GM23338 (cell line): ENCODE data around the gene REM2. TPM values are rescaled to one million over a fixed set of nuclear protein-coding genes. Genes with fewer than 3 reads are reported as not detected.

Experiments used
- ATAC-seq: fragments of 200-7000 bp; cut with Tn5 transposase; 3 replicates; pipeline ENCODE4 v1.9.1; 2020
- DNase-seq: peaks from one replicate; pipeline ENCODE4 v3.0.0-alpha.2; 2015; ENCODE audit warnings: low spot score
- H2AFZ ChIP-seq: fragments of 200-600 bp; sonication (generic); 2 replicates; pipeline ENCODE4 v1.8.0; 2016; ENCODE audit warnings: antibody characterized with exemption, mild to moderate bottlenecking, moderate library complexity
- H3F3A ChIP-seq: fragments of 200-600 bp; sonication (generic); replicated peaks from 2 replicates; pipeline ENCODE4 v1.8.0; 2017; ENCODE audit warnings: antibody characterized with exemption, mixed run types, low read depth
- H3K27ac ChIP-seq: fragments of 200-600 bp; sonication (generic); 2 replicates; pipeline ENCODE4 v1.6.1; 2016; ENCODE audit warnings: low read depth
- H3K27me3 ChIP-seq: fragments of 200-600 bp; sonication (generic); 2 replicates; pipeline ENCODE4 v1.8.0; 2016; ENCODE audit warnings: mild to moderate bottlenecking, mixed run types, moderate library complexity; ENCODE audit not compliant: insufficient read depth
- H3K36me3 ChIP-seq: fragments of 200-600 bp; sonication (generic); 2 replicates; pipeline ENCODE4 v1.8.0; 2016; ENCODE audit warnings: mild to moderate bottlenecking; ENCODE audit not compliant: insufficient read depth
- H3K4me1 ChIP-seq: fragments of 200-600 bp; sonication (generic); 2 replicates; pipeline ENCODE4 v1.8.0; 2016; ENCODE audit warnings: mild to moderate bottlenecking, moderate library complexity; ENCODE audit not compliant: insufficient read depth
- H3K4me2 ChIP-seq: fragments of 200-600 bp; sonication (generic); 2 replicates; pipeline ENCODE4 v1.7.1; 2017; ENCODE audit warnings: mixed run types
- H3K4me3 ChIP-seq: fragments of 200-600 bp; sonication (generic); 2 replicates; pipeline ENCODE4 v1.6.1; 2016; ENCODE audit warnings: mixed run types
- H3K79me2 ChIP-seq: fragments of 200-600 bp; sonication (generic); replicated peaks from 2 replicates; pipeline ENCODE4 v1.8.0; 2017; ENCODE audit warnings: mild to moderate bottlenecking; ENCODE audit not compliant: insufficient read depth
- H3K9me2 ChIP-seq: fragments of 200-600 bp; sonication (generic); 2 replicates; pipeline ENCODE4 v1.8.0; 2017; ENCODE audit not compliant: insufficient read depth
- H4K20me1 ChIP-seq: fragments of 200-600 bp; sonication (generic); replicated peaks from 2 replicates; pipeline ENCODE4 v1.8.0; 2017; ENCODE audit warnings: mild to moderate bottlenecking; ENCODE audit not compliant: insufficient read depth
- H3K27ac Mint-ChIP-seq: 2 replicates; pipeline ENCODE4 v1.8.0; 2020; ENCODE audit warnings: inconsistent platforms, mild to moderate bottlenecking, moderate library complexity, mixed read lengths
- H3K27me3 Mint-ChIP-seq: 3 replicates; pipeline ENCODE4 v1.8.0; 2022; ENCODE audit warnings: low read depth, mild to moderate bottlenecking, moderate library complexity, mixed read lengths, inconsistent platforms; ENCODE audit not compliant: insufficient read depth, poor library complexity
- H3K36me3 Mint-ChIP-seq: 3 replicates; pipeline ENCODE4 v1.8.0; 2021; ENCODE audit warnings: low read depth, mild to moderate bottlenecking, inconsistent platforms, moderate library complexity, mixed read lengths
- H3K4me1 Mint-ChIP-seq: 3 replicates; pipeline ENCODE4 v1.8.0; 2020; ENCODE audit warnings: mild to moderate bottlenecking, inconsistent platforms, mixed read lengths
- H3K4me3 Mint-ChIP-seq: 3 replicates; pipeline ENCODE4 v1.8.0; 2021; ENCODE audit warnings: moderate library complexity, mild to moderate bottlenecking, inconsistent platforms, mixed read lengths
- H3K9me3 Mint-ChIP-seq: 3 replicates; pipeline ENCODE4 v1.8.0; 2020; ENCODE audit warnings: moderate library complexity, mild to moderate bottlenecking, inconsistent platforms, mixed read lengths
- EZH2 ChIP-seq: fragments of 200-600 bp; sonication (generic); IDR thresholded peaks from one replicate; pipeline ENCODE4 v1.8.0; 2017; ENCODE audit warnings: antibody characterized with exemption, mild to moderate bottlenecking, low read depth; ENCODE audit not compliant: unreplicated experiment
- EZH2phosphoT487 ChIP-seq: fragments of 200-600 bp; sonication (generic); IDR thresholded peaks from one replicate; pipeline ENCODE4 v1.8.1; 2018; ENCODE audit warnings: antibody characterized with exemption; ENCODE audit not compliant: unreplicated experiment
- JUNB ChIP-seq: IDR thresholded peaks from one replicate; pipeline ENCODE4 v1.6.1; 2016; ENCODE audit warnings: antibody characterized with exemption; ENCODE audit not compliant: unreplicated experiment
- NANOG ChIP-seq: IDR thresholded peaks from 2 replicates; pipeline ENCODE4 v1.6.1; 2016; ENCODE audit warnings: antibody characterized with exemption, borderline replicate concordance
- POLR2AphosphoS5 ChIP-seq: IDR thresholded peaks from 2 replicates; pipeline ENCODE4 v1.6.1; 2016; ENCODE audit warnings: antibody characterized with exemption, low read depth
- STAT1 ChIP-seq: IDR thresholded peaks from one replicate; pipeline ENCODE4 v1.6.1; 2016; ENCODE audit warnings: antibody characterized with exemption; ENCODE audit not compliant: unreplicated experiment
- ZNF114 ChIP-seq: fragments of 250-450 bp; sonication (Bioruptor Pico); IDR thresholded peaks from 2 replicates; pipeline ENCODE4 v1.5.0; 2020; ENCODE audit warnings: mild to moderate bottlenecking, moderate library complexity
- polyA plus RNA-seq: library from polyadenylated mRNA; unstranded; fragments of >200 nt; fragmentation: Nextera tagmentation; extraction: Ambion mirVana; gene quantifications from 2 replicates; pipeline ENCODE4 v1.2.1, GENCODE V29; 2016
- total RNA-seq: library from RNA; depleted of rRNA; stranded (reverse); fragments of >200 nt; shearing (Covaris generic); gene quantifications from 2 replicates; pipeline ENCODE4 v1.2.3, GENCODE V29; 2014
- TF ChIP-seq, protein P1 (sequence below): fragments of 250-450 bp; sonication (Bioruptor Pico); IDR thresholded peaks from 2 replicates; pipeline ENCODE4 v1.5.0; 2020; ENCODE audit warnings: mild to moderate bottlenecking, moderate library complexity
- TF ChIP-seq, protein P2 (sequence below), 2 experiments: fragments of 200-600 bp in 1 of 2; sonication (generic) in 1 of 2; conservative IDR thresholded peaks; 2 replicates each; pipeline versions ENCODE4 v1.5.1 to v1.6.1; 2016 to 2017; ENCODE audit warnings: antibody characterized with exemption in 2 of 2, low read depth in 2 of 2, mild to moderate bottlenecking in 2 of 2, moderate library complexity in 1 of 2
- TF ChIP-seq, protein P3 (sequence below): IDR thresholded peaks from 2 replicates; pipeline ENCODE4 v1.6.1; 2016; ENCODE audit warnings: antibody characterized with exemption

Gene REM2
- total and polyA plus RNA-seq, 2 experiments from 2014 or later = 0.31 to 2.9 TPM

DNA sequence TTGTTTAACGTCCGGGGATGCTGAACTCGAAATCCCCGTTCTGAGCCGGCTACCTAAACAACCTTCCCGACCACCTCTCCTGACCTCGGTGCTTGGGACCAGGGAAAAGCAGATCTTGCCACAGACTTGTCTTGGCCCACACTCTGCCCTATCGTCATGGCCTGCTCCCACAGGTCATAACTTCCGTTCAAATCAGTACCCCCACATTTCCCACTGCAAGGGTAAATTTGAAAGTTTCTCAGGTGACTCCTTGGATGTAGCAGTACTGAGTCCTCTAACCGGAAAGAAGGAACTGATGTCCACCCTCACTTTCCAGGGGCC, 36.5 kb downstream of the REM2 start:
- peaks cover 36% of the 10 kb centered on the region for H3K79me2 ChIP-seq
- H3K36me3 ChIP-seq = peaks cover 46% of the 10 kb centered on the region
- Mint-ChIP-seq H3K4me3 (peak overlapping the region; percentile 96), H3K36me3 (peaks cover 58% of the 10 kb centered on the region), H3K9me3 (no peaks in the 10 kb centered on the region; the same call in 2 of the 3 replicates), H3K27me3 (peaks cover 14% of the 10 kb centered on the region), H3K27ac (peak overlapping the region; percentile 91), H3K4me1 (peaks cover 11% of the 10 kb centered on the region; the same call in 2 of the 3 replicates)
- H3K4me2 ChIP-seq = peak overlapping the region; percentile 60
- ATAC-seq = no peak
- H3K4me3 ChIP-seq = peak overlapping the region; percentile 41
- peak overlapping the region; percentile 68 for H3K27ac ChIP-seq
- H2AFZ ChIP-seq = no peak overlapping the region
- H3K9me2 ChIP-seq = no peaks in the 10 kb centered on the region
- no peaks in the 10 kb centered on the region; the same call in 1 of the 2 replicates for H4K20me1 ChIP-seq
- H3F3A ChIP-seq = peaks cover 14% of the 10 kb centered on the region
- TF ChIP-seq, protein P1, sequence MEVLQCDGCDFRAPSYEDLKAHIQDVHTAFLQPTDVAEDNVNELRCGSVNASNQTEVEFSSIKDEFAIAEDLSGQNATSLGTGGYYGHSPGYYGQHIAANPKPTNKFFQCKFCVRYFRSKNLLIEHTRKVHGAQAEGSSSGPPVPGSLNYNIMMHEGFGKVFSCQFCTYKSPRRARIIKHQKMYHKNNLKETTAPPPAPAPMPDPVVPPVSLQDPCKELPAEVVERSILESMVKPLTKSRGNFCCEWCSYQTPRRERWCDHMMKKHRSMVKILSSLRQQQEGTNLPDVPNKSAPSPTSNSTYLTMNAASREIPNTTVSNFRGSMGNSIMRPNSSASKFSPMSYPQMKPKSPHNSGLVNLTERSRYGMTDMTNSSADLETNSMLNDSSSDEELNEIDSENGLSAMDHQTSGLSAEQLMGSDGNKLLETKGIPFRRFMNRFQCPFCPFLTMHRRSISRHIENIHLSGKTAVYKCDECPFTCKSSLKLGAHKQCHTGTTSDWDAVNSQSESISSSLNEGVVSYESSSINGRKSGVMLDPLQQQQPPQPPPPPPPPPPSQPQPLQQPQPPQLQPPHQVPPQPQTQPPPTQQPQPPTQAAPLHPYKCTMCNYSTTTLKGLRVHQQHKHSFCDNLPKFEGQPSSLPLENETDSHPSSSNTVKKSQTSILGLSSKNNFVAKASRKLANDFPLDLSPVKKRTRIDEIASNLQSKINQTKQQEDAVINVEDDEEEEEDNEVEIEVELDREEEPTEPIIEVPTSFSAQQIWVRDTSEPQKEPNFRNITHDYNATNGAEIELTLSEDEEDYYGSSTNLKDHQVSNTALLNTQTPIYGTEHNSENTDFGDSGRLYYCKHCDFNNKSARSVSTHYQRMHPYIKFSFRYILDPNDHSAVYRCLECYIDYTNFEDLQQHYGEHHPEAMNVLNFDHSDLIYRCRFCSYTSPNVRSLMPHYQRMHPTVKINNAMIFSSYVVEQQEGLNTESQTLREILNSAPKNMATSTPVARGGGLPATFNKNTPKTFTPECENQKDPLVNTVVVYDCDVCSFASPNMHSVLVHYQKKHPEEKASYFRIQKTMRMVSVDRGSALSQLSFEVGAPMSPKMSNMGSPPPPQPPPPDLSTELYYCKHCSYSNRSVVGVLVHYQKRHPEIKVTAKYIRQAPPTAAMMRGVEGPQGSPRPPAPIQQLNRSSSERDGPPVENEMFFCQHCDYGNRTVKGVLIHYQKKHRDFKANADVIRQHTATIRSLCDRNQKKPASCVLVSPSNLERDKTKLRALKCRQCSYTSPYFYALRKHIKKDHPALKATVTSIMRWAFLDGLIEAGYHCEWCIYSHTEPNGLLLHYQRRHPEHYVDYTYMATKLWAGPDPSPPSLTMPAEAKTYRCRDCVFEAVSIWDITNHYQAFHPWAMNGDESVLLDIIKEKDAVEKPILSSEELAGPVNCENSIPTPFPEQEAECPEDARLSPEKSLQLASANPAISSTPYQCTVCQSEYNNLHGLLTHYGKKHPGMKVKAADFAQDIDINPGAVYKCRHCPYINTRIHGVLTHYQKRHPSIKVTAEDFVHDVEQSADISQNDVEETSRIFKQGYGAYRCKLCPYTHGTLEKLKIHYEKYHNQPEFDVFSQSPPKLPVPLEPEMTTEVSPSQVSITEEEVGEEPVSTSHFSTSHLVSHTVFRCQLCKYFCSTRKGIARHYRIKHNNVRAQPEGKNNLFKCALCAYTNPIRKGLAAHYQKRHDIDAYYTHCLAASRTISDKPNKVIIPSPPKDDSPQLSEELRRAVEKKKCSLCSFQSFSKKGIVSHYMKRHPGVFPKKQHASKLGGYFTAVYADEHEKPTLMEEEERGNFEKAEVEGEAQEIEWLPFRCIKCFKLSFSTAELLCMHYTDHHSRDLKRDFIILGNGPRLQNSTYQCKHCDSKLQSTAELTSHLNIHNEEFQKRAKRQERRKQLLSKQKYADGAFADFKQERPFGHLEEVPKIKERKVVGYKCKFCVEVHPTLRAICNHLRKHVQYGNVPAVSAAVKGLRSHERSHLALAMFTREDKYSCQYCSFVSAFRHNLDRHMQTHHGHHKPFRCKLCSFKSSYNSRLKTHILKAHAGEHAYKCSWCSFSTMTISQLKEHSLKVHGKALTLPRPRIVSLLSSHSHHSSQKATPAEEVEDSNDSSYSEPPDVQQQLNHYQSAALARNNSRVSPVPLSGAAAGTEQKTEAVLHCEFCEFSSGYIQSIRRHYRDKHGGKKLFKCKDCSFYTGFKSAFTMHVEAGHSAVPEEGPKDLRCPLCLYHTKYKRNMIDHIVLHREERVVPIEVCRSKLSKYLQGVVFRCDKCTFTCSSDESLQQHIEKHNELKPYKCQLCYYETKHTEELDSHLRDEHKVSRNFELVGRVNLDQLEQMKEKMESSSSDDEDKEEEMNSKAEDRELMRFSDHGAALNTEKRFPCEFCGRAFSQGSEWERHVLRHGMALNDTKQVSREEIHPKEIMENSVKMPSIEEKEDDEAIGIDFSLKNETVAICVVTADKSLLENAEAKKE (CRISPR knock-in tag) = no peak
- TF ChIP-seq EZH2 = no peak
- H3K4me1 ChIP-seq = peaks cover 9% of the 10 kb centered on the region
- H3K27me3 ChIP-seq = no peaks in the 10 kb centered on the region
- no peak for DNase-seq

DNA sequence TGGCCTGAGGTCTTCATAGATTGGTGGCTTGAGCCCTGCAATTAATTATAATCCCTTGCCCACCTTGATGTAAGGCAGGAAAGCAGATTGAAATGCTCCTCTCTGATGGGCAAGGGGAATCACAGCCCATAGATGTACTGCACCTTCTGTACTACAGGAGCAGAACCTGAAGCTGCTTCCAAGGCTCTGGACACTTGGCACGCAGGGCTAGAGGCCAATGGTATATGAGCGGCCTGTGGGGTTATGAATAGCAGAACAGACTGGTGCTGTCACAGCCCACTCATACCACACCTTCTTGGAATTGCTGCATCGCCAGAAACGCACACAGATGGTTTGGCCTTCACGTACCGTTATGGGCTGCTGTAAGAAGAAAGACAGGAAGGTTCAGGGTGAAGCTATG, 37.7 kb downstream of the REM2 start:
- Histone ChIP-seq H4K20me1 (peaks cover 3% of the 10 kb centered on the region; the same call in 1 of the 2 replicates), H2AFZ (no peak overlapping the region), H3K9me2 (no peaks in the 10 kb centered on the region), H3K4me1 (peaks cover 9% of the 10 kb centered on the region), H3K36me3 (peaks cover 54% of the 10 kb centered on the region), H3K4me3 (no peak overlapping the region), H3K27ac (no peak overlapping the region), H3F3A (peaks cover 14% of the 10 kb centered on the region), H3K27me3 (no peaks in the 10 kb centered on the region), H3K4me2 (no peak overlapping the region), H3K79me2 (peaks cover 27% of the 10 kb centered on the region)
- H3K27ac Mint-ChIP-seq = no peak overlapping the region
- no peak for ATAC-seq
- H3K27me3 Mint-ChIP-seq = peaks cover 14% of the 10 kb centered on the region
- H3K9me3 Mint-ChIP-seq = no peaks in the 10 kb centered on the region; the same call in 2 of the 3 replicates
- no peak overlapping the region for H3K4me3 Mint-ChIP-seq
- peaks cover 67% of the 10 kb centered on the region for H3K36me3 Mint-ChIP-seq
- DNase-seq = no peak
- H3K4me1 Mint-ChIP-seq = peaks cover 11% of the 10 kb centered on the region; the same call in 2 of the 3 replicates
- TF ChIP-seq EZH2phosphoT487 (no peak), NANOG (no peak), EZH2 (no peak), STAT1 (no peak), ZNF114 (no peak), POLR2AphosphoS5 (no peak), JUNB (no peak)
- TF ChIP-seq, protein P2, sequence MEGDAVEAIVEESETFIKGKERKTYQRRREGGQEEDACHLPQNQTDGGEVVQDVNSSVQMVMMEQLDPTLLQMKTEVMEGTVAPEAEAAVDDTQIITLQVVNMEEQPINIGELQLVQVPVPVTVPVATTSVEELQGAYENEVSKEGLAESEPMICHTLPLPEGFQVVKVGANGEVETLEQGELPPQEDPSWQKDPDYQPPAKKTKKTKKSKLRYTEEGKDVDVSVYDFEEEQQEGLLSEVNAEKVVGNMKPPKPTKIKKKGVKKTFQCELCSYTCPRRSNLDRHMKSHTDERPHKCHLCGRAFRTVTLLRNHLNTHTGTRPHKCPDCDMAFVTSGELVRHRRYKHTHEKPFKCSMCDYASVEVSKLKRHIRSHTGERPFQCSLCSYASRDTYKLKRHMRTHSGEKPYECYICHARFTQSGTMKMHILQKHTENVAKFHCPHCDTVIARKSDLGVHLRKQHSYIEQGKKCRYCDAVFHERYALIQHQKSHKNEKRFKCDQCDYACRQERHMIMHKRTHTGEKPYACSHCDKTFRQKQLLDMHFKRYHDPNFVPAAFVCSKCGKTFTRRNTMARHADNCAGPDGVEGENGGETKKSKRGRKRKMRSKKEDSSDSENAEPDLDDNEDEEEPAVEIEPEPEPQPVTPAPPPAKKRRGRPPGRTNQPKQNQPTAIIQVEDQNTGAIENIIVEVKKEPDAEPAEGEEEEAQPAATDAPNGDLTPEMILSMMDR (conservative IDR thresholded peaks at IDR 0.05; ENCODE audit: low read depth in 2 of 2) = no peak
- TF ChIP-seq, protein P3, sequence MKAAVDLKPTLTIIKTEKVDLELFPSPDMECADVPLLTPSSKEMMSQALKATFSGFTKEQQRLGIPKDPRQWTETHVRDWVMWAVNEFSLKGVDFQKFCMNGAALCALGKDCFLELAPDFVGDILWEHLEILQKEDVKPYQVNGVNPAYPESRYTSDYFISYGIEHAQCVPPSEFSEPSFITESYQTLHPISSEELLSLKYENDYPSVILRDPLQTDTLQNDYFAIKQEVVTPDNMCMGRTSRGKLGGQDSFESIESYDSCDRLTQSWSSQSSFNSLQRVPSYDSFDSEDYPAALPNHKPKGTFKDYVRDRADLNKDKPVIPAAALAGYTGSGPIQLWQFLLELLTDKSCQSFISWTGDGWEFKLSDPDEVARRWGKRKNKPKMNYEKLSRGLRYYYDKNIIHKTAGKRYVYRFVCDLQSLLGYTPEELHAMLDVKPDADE = no peak
